Testis (tissue), 3 donors: ENCODE data around the gene MAST3. TPM values are rescaled to one million over a fixed set of nuclear protein-coding genes. Genes with fewer than 3 reads are reported as not detected.

Source experiments
- DNase-seq: peaks from one replicate; pipeline ENCODE4 v3.0.0-alpha.2; 2019
- H3K27ac ChIP-seq, 2 donors: fragments of 200-600 bp; sonication (generic); one replicate each; pipeline ENCODE4 v1.5.1; 2019
- H3K27me3 ChIP-seq: fragments of 200-600 bp; sonication (generic); one replicate; pipeline ENCODE4 v1.5.1; 2019
- H3K36me3 ChIP-seq: fragments of 200-600 bp; sonication (generic); one replicate; pipeline ENCODE4 v1.5.1; 2017; ENCODE audit warnings: low read depth; ENCODE audit errors: missing control alignments
- H3K4me1 ChIP-seq: fragments of 200-600 bp; sonication (generic); one replicate; pipeline ENCODE4 v1.5.1; 2019
- H3K4me3 ChIP-seq, 2 donors: fragments of 200-600 bp; sonication (generic); one replicate each; pipeline ENCODE4 v1.5.1; 2017 to 2019
- H3K9me3 ChIP-seq: fragments of 200-600 bp; sonication (generic); one replicate; pipeline ENCODE4 v1.5.1; 2017
- POLR2A ChIP-seq: fragments of 450-650 bp; IDR thresholded peaks from one replicate; pipeline ENCODE4 v1.6.1; 2017; ENCODE audit warnings: antibody characterized with exemption, mild to moderate bottlenecking, moderate library complexity
- WGBS, 2 donors: methylation state at CpG; one replicate each; pipeline ENCODE4 v1.1.5; 2018; 5-methylcytosine and 5-hydroxymethylcytosine counted together
- intact Hi-C: fragments of 100-400 bp; cut with DNase I; formaldehyde crosslinking; loops from one replicate; pipeline ENCODE4 v1.15.1; 2023; ENCODE audit warnings: low total_unique reads
- polyA plus RNA-seq: library from polyadenylated mRNA; stranded (reverse); fragments of 350-450 nt; fragmentation: Illumina TruSeq; extraction: RNeasy Lipid Tissue Mini Kit (QIAGEN cat#74804); gene quantifications from one replicate; pipeline ENCODE4 v1.2.3, GENCODE V29; 2014; ENCODE audit warnings: low read depth, low replicate concordance; ENCODE audit not compliant: insufficient read depth
- total RNA-seq, 2 donors: library from RNA; depleted of rRNA; stranded (reverse); fragments of >200 nt; gene quantifications; one replicate each; pipeline ENCODE4 v1.2.3, GENCODE V29; 2016
- TF ChIP-seq, protein P1 (sequence below), 3 experiments: fragments of 450-650 bp in 2 of 3; fragments of 200-600 bp in 1 of 3; sonication (generic) in 1 of 3; IDR thresholded peaks; one replicate each; pipeline ENCODE4 v1.5.1; 2016 to 2019; ENCODE audit warnings: antibody characterized with exemption in 3 of 3, mild to moderate bottlenecking in 2 of 3, moderate library complexity in 1 of 3

The MAST3 gene
- total and polyA plus RNA-seq, 3 donors from 2014 or later: 5.0 to 11.2 (median 9.7) TPM

DNA sequence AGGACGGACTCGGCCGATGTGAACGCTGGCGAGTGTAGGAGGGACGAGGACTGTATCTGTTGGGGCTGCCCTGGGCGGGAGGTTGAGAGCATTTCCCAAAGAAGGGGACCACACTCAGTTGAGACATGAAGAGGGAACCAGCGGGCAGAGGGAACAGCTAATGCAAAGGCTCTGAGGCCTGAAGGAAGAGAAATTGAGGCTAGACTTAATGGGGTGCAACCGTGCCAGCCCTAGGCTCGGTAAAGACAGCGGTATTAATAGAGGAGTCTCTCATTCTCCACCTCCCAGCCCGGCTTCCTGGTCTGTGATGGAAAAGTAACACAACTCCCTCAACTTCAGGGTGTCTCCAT, 96.6 kb downstream of the MAST3 start:
- Histone ChIP-seq H3K4me3 (peak overlapping the region; percentile 63 to 83), H3K27ac (peak overlapping the region in 1 of 2 donors; percentile 85), H3K27me3 (no peaks in the 10 kb centered on the region), H3K4me1 (peaks cover 15% of the 10 kb centered on the region), H3K36me3 (no peaks in the 10 kb centered on the region), H3K9me3 (no peaks in the 10 kb centered on the region)
- WGBS, 2 donors: 38 to 50% methylated on average over 12 of the region's 12 CpGs
- DNase-seq: no peak
- no peak for TF ChIP-seq POLR2A
- TF ChIP-seq, protein P1, sequence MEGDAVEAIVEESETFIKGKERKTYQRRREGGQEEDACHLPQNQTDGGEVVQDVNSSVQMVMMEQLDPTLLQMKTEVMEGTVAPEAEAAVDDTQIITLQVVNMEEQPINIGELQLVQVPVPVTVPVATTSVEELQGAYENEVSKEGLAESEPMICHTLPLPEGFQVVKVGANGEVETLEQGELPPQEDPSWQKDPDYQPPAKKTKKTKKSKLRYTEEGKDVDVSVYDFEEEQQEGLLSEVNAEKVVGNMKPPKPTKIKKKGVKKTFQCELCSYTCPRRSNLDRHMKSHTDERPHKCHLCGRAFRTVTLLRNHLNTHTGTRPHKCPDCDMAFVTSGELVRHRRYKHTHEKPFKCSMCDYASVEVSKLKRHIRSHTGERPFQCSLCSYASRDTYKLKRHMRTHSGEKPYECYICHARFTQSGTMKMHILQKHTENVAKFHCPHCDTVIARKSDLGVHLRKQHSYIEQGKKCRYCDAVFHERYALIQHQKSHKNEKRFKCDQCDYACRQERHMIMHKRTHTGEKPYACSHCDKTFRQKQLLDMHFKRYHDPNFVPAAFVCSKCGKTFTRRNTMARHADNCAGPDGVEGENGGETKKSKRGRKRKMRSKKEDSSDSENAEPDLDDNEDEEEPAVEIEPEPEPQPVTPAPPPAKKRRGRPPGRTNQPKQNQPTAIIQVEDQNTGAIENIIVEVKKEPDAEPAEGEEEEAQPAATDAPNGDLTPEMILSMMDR (IDR thresholded peaks at IDR 0.05): no peak
- intact Hi-C loops: no loop called here

DNA sequence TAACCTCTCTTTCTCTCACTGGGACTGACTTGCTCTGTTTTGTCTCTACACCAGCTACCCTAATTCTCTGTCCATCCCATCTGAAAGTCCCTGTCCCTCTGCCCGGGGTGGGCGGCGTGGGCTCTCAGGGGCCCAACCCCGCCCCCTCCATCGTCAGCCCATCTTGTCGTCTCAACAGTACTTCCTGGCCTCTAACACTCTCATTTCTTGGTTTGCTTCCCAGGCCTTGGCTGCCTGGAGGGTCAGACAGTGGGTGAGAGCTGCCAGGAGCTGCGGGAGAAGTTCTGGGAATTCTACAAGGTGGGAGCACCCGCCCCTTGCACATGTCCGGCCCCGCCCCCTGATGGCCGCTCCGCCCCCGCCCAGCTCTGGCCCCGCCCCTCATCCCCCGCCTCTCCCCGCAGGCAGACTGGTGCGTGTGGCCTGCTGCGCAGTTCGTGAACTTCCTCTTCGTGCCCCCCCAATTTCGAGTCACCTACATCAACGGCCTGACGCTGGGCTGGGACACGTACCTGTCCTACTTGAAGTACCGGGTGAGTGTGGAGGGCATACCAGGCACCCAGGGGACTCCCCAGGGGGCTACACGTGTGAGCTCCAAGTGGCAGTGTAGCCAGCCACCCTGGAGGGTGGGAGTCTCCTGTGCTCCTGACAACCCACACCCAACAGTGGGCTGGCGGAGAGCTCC, 97.1 kb downstream of the MAST3 start:
- DNase-seq: peak; percentile 59
- peak overlapping the region in 1 of 2 donors; percentile 83 for H3K4me3 ChIP-seq

DNA sequence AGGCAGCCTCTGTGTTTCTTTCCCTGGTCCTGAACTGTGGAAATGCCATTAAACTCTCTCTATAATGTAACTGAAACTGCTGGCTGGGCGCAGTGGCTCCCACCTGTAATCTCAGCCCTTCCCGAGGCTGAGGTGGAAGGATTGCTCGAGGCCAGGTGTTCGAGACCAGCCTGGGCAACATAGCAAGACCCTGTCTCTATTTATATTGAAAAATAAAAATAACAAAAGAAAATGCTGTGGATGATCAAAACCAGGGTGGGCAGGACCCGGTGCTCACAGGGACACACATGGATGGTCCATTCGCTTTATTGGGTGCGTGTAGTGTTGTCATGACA, 98.9 kb downstream of the MAST3 start:
- H3K27ac ChIP-seq: no peak overlapping the region
- peaks cover 15% of the 10 kb centered on the region for H3K4me1 ChIP-seq
- H3K9me3 ChIP-seq: no peaks in the 10 kb centered on the region
- H3K27me3 ChIP-seq: no peaks in the 10 kb centered on the region
- no peak overlapping the region for H3K4me3 ChIP-seq
- WGBS, 2 donors: 90 to 91% methylated on average over 7 of the region's 7 CpGs
- no peaks in the 10 kb centered on the region for H3K36me3 ChIP-seq
- TF ChIP-seq, protein P1 (IDR thresholded peaks at IDR 0.05): no peak
- TF ChIP-seq POLR2A: no peak
- intact Hi-C loops: no loop called here
- DNase-seq: no peak

More for the DNA sequence above, 97.1 kb downstream of the MAST3 start:
- Histone ChIP-seq H3K9me3 (no peaks in the 10 kb centered on the region), H3K27me3 (no peaks in the 10 kb centered on the region), H3K36me3 (no peaks in the 10 kb centered on the region), H3K4me1 (peaks cover 15% of the 10 kb centered on the region), H3K27ac (no peak overlapping the region)
- TF ChIP-seq, protein P1 (IDR thresholded peaks at IDR 0.05): no peak
- TF ChIP-seq POLR2A: no peak
- 19 to 38% methylated on average over 8 to 25 of the region's 27 CpGs for WGBS, 2 donors
- intact Hi-C loops: no loop called here

DNA sequence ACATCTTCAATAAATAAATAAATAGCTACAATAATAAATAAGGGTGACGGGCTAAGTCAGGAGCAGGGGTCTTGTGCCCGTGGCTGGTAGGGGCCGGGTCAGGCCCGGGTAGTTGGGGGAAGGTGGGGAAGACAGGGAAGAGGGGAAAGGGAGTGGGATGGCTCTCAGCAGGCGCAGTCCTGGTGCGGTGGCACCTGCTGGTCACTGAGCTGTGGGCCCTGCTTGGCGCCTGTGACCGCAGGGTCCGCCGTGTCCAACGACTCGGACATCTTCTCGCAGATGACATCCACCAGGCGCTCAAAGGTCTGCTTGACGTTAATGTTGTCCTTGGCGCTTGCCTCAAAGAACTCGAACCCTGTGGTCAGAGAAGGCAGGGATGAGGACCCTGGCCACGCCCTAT, 99.7 kb downstream of the MAST3 start:
- Histone ChIP-seq H3K27ac (no peak overlapping the region), H3K4me1 (peaks cover 15% of the 10 kb centered on the region), H3K4me3 (no peak overlapping the region), H3K36me3 (no peaks in the 10 kb centered on the region), H3K27me3 (no peaks in the 10 kb centered on the region), H3K9me3 (no peaks in the 10 kb centered on the region)
- no peak for DNase-seq
- no peak for TF ChIP-seq POLR2A
- TF ChIP-seq, protein P1 (IDR thresholded peaks at IDR 0.05): no peak
- intact Hi-C loops: no loop called here
- WGBS, 2 donors: 87 to 94% methylated on average over 18 of the region's 18 CpGs

DNA sequence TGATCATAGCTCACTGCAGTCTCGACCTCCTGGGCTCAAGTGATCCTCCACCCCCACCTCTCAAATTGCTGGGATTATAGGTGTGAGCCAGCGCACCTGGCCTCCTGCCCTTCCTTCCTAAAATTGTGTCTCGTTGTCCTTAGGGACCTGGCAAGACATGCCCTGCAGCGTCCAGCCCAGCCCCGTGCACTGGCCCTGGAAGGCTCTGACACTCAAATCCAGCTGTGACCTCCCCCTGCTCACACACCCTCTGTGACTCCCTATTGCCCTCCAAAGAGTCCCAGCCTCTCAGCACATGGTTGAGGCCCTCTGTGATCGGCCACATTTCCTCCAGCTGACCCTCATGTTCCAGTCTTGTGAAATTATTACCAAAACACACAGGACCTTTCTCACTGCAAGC, 100.4 kb downstream of the MAST3 start:
- no peak overlapping the region for H3K27ac ChIP-seq
- H3K4me1 ChIP-seq: peaks cover 19% of the 10 kb centered on the region
- DNase-seq: no peak
- 71 to 86% methylated on average over 4 to 6 of the region's 6 CpGs for WGBS, 2 donors
- H3K4me3 ChIP-seq: no peak overlapping the region
- no peak for TF ChIP-seq POLR2A
- TF ChIP-seq, protein P1 (IDR thresholded peaks at IDR 0.05): no peak
- intact Hi-C loops: no loop called here
- H3K36me3 ChIP-seq: no peaks in the 10 kb centered on the region
- no peaks in the 10 kb centered on the region for H3K9me3 ChIP-seq
- no peaks in the 10 kb centered on the region for H3K27me3 ChIP-seq
